ENCODE data around the gene HIPK3. TPM values are rescaled to one million over a fixed set of nuclear protein-coding genes. Genes with fewer than 3 reads are reported as not detected.

The HIPK3 gene
- total and polyA plus RNA-seq, 2 donors (not counting 3 experiments of a cell fraction or from before 2014, with no cell fraction given): 13.3 to 36.1 TPM

DNA sequence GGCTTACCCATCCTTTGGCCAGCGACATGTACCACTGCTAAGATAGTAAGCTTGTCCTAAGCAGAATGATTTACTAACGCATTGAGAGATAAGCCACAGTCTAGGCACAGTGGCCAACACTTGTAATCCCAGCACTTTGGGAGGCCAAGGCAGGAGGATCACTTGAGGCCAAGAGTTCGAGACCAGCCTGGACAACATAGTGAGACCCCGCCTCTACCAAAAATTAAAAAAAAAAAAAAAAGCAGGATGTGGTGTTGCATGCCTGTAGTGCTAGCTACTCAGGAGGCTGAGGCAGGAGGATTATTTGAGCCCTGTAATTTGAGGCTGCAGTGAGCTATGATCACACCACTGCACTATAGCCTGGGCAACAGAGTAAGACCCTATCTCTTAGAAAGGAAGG is 93.1 kb downstream of the HIPK3 start:
- intact Hi-C loops (cut with micrococcal nuclease) (no loop called here), dilution Hi-C loops (cut with MboI; ENCODE audit: extremely low pct_ligation_motif_present, low sequenced_read_pairs) (no loop called here)
- DNase-seq (ENCODE audit: low read depth, low spot score) (no peak), FAIRE-seq (no peak)
- peaks cover 20 to 22% of the 10 kb centered on the region in 2 experiments for H3K36me3 ChIP-seq (ENCODE audit: control insufficient read depth in 2 of 2, extremely low read depth in 1 of 2, insufficient read depth in 2 of 2, low read length in 2 of 2)
- no peaks in the 10 kb centered on the region for H3K9me1 ChIP-seq (replicated peaks; ENCODE audit: control insufficient read depth, extremely low read depth, insufficient read depth, low read length)
- H3K27ac ChIP-seq (ENCODE audit: insufficient read depth, low read depth, low read length): no peak overlapping the region
- H3K27me3 ChIP-seq (ENCODE audit: control insufficient read depth in 2 of 2, insufficient read depth in 2 of 2, low read length in 2 of 2): no peaks in the 10 kb centered on the region
- no peaks in the 10 kb centered on the region for H4K20me1 ChIP-seq (replicated peaks; ENCODE audit: control insufficient read depth, extremely low read depth, insufficient read depth, low read length)
- no peak overlapping the region for H3K4me3 ChIP-seq (replicated peaks in 1 of 3; ENCODE audit: insufficient read depth in 1 of 3, low read depth in 1 of 3, low read length in 3 of 3)
- ChIA-PET CTCF (interaction anchor here (1.4 kb wide), 1 partner anchor 183 kb away, joined by 3 read pairs; no protein-coding TSS in a partner anchor), POLR2A (interaction anchor here (0.6 kb wide), 1 partner anchor 185 kb away, joined by 5 read pairs; no protein-coding TSS in a partner anchor)
- no peak overlapping the region for H3K4me2 ChIP-seq (ENCODE audit: insufficient read depth, low read length)
- H3K4me1 ChIP-seq (ENCODE audit: control insufficient read depth, extremely low read depth, insufficient read depth, low read length): no peaks in the 10 kb centered on the region
- no peaks in the 10 kb centered on the region for H3K9me3 ChIP-seq (replicated peaks; ENCODE audit: control insufficient read depth, insufficient read depth, low read length)
- no peak overlapping the region for H2AFZ ChIP-seq (ENCODE audit: low read depth, low read length)
- no TSS peak for BruUV-seq (replicated peaks)
- TF ChIP-seq POLR2AphosphoS5 (IDR thresholded peaks at IDR 0.05; ENCODE audit: insufficient read depth, low read depth, low read length): no peak
- TF ChIP-seq EZH2 (IDR thresholded peaks at IDR 0.05; ENCODE audit: borderline replicate concordance, low read depth, low read length, severe bottlenecking): no peak
- TF ChIP-seq, protein P1, sequence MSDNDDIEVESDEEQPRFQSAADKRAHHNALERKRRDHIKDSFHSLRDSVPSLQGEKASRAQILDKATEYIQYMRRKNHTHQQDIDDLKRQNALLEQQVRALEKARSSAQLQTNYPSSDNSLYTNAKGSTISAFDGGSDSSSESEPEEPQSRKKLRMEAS (IDR thresholded peaks at IDR 0.05; ENCODE audit: insufficient read depth, insufficient read length): no peak
- no peak for TF ChIP-seq POLR2A (IDR thresholded peaks at IDR 0.05; ENCODE audit: low read depth, low read length)
- TF ChIP-seq, protein P2, sequence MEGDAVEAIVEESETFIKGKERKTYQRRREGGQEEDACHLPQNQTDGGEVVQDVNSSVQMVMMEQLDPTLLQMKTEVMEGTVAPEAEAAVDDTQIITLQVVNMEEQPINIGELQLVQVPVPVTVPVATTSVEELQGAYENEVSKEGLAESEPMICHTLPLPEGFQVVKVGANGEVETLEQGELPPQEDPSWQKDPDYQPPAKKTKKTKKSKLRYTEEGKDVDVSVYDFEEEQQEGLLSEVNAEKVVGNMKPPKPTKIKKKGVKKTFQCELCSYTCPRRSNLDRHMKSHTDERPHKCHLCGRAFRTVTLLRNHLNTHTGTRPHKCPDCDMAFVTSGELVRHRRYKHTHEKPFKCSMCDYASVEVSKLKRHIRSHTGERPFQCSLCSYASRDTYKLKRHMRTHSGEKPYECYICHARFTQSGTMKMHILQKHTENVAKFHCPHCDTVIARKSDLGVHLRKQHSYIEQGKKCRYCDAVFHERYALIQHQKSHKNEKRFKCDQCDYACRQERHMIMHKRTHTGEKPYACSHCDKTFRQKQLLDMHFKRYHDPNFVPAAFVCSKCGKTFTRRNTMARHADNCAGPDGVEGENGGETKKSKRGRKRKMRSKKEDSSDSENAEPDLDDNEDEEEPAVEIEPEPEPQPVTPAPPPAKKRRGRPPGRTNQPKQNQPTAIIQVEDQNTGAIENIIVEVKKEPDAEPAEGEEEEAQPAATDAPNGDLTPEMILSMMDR (IDR thresholded peaks at IDR 0.05; ENCODE audit: extremely low read depth in 1 of 2, insufficient read depth in 1 of 2, low read depth in 1 of 2, low read length in 2 of 2): no peak
- no peak for TF ChIP-seq MYC (IDR thresholded peaks at IDR 0.05; ENCODE audit: low read depth, low read length)
- TF ChIP-seq FOS (IDR thresholded peaks at IDR 0.05; ENCODE audit: borderline replicate concordance, insufficient read depth, low read length): no peak
- TF ChIP-seq GATA2 (IDR thresholded peaks at IDR 0.05; ENCODE audit: insufficient read depth, insufficient read length, low read depth, low read length): no peak
- no peak for TF ChIP-seq JUN (IDR thresholded peaks at IDR 0.05; ENCODE audit: borderline replicate concordance, insufficient read depth, insufficient read length, low read depth)
- H3K9ac ChIP-seq (replicated peaks; ENCODE audit: extremely low read depth, insufficient read depth, low read length): no peak overlapping the region
- H3K79me2 ChIP-seq (ENCODE audit: control insufficient read depth, insufficient read depth, low read length): no peaks in the 10 kb centered on the region
